Frontal cortex (tissue), 4 donors: ENCODE results near the gene OSBPL1A. TPM values are rescaled to one million over a fixed set of nuclear protein-coding genes. Genes with fewer than 3 reads are reported as not detected.
A peak's percentile ranks its signal among the peaks of the same experiment; 100 is the strongest.

Experiments
- DNase-seq, 2 donors: peaks; one replicate each; pipeline ENCODE4 v3.0.0; 2012; ENCODE audit warnings: low spot score in 2 of 2
- FAIRE-seq: peaks from 2 replicates; lab custom pipeline; 2012; peaks lifted over from hg19 to GRCh38; lab: Jason Lieb, UNC
- total RNA-seq: library from RNA; depleted of rRNA; stranded (reverse); fragments of >200 nt; gene quantifications from one replicate; pipeline ENCODE4 v1.2.3, GENCODE V29; 2014
- donor health status: control.
- donor health status: control.
- donor health status: control.

The OSBPL1A gene
- total RNA-seq, 1 donor from 2014 or later, result 42.8 TPM

DNA sequence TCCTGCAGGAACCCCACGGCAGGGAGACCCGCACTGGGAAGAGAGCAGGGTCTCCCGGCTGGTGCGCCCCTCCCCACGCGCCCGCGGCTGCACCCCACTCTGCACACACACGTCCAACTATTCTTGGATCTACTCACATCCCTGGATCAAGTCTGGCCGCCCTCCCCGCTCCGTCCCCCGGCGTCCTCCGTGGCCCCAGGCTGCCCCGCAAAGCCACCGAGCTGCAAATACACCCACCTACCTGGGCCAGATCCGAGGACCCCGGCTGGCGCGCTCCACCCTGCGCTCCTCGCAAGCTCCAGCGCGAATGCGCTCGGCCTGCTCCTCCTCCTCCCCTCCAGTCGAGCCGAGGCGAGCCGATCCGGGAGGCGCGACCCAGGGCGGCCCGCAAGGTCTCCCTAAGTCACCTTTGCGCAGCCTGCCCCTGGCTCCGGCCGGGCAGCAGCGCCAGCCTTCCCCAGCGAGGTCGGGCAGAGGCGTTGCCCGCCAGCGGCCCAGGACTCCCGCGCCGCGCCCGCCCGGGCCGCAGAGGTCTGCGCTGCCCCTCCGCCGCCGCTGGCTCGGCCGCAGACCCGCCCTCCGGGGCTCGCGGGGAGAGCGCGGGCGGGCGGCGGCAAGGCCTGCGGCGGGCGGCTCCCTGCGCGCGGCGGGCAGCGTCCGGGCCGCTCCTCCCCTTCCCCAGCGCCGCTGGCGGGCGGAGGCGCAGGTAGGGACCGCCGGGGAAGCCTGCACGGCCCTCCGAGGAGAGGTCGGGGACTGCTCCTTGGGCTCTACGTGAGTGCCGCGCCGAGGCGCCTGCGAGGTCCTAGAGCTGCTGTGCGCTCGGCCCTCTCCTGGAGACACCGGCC, 126.0 kb downstream of the OSBPL1A start:
- DNase-seq (peak; percentile 60 to 76), FAIRE-seq (no peak)

DNA sequence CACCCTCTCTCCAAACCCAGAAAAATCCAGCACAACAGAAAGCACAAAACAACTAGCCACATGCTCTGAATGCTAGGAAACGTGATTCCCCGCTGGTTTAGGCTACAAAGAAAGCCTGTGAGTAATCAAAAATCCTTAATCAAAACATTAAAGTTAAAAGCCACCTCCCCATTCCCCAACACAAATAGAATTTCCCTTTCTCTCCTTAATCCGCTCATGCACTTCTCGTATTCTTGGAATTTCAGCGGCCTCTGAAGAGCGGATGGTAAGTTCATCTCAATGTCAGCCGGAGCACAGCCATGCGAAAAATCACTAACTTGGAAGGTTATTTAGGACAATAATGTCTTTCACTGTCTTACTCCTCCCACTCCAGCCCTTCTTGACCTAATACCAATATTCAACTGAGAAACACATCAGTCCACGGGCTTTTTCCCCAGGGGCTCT, 126.7 kb downstream of the OSBPL1A start:
- peak; percentile 29 to 64 for DNase-seq
- no peak for FAIRE-seq

DNA sequence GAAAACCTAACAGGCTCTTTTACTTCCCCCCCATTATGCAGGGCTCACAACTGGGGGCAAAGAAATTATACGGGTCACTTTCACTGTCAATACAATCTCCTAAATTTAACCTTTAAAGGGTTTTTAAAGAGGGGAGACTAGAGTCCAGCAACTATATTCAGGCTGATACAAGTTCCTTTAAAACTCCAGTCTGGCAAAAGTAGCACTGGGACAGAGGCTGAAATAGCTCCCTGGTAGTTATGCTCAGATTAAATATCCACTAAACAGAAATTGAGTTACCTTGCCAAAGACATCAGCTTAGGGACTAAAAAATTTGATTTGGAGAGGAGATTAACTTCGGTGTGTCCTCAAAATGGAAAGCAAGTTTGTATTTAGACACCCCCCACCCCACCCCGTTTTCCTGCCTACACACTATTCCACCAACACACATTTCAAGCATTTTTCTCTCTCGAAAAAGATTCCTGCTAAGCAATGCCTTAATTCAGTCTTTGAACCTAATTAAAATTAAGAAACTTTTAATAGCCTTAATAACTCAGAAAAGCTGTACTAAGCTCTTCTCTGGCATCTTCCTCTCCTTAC, 127.2 kb downstream of the OSBPL1A start:
- FAIRE-seq (no peak), DNase-seq (no peak)

DNA sequence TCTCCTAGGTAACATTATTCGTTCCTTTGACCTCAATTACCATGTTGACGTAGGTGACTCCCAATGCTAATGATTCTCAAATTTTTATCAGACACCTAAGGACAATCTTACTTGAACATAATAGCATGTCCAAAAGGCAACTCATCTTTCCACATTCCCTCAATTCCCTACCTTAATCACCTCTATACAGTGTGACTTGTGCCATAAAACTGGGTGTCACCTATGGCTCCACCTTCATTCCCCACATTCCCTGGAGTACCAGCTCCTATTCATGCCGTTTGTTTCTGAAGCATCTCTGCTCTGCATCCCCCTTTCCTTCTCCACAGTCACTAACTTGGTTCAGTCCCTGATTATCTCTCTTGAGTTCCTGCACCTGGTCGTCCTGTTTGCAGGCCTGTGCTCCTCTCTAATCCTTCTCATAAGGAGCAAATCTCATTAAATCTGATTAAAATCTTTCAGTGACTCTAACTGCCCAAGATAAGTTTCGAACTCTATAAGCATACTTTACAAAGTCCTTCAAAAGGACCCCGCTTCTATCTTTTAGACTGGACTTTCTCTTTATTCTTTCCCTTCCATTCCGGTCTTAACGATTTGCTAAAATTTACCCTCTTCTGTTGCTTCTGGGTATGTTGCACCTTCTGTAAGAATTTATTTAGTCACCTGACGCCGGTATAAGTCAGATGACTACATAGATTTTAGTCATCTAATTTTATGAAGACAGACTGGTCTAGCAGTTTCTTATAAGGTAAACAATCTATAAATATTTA, 128.7 kb downstream of the OSBPL1A start:
- no peak for DNase-seq
- FAIRE-seq, result no peak

- DNase-seq (no peak), FAIRE-seq (no peak)
Observed at GRCh38 chr18:24267878-24268277, 129.7 kb downstream of the OSBPL1A start.

DNA sequence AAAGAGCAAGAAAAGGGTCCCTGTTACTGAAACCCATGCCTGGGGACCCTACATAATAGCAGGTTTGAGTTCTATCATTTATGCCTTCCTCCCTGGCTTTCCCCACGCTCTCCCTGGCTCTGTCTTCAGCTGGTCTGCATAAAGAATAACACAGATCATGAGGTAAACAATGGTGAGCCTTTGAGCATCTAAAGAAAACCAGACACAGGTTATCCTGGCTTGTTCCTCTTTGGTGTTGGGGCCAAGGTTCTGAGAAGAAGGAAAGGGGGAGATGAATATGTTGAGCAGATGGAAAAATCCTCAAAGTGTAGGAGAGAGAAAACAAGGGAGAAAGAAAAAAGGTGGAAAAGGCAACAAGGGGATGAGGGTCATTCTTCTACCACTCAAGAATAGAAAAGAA, 131.5 kb downstream of the OSBPL1A start:
- no peak for FAIRE-seq
- DNase-seq, result no peak

DNA sequence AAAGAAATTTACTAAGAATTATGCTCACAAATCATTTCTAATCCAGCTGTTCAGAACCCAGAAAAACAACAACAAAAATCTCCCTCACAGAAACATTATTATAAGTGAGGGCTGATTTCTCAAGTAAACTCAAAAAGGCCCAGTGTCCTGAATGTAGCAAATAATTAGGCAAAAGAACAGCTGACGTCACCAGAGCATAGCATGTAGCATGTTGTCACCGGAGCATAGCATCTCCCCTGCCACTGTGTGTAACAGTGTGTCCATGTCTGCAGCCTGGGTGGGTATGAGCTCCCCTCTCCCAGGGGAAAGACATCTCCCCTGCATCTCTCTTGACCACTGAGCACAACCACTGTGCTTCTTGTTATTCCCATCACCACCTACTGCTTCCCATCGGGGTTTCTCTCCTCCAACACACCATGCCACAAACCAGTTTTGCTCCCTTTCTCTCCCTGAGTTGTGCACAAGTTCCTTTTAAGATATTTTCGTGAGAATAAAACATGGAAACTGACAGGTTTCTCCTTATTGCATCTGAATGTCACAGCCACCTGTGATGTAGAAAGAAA, 132.0 kb downstream of the OSBPL1A start:
- no peak for FAIRE-seq
- no peak for DNase-seq

GRCh38 chr18:24263050-24263449, 134.6 kb downstream of the OSBPL1A start:
- FAIRE-seq (no peak), DNase-seq (no peak)

DNA sequence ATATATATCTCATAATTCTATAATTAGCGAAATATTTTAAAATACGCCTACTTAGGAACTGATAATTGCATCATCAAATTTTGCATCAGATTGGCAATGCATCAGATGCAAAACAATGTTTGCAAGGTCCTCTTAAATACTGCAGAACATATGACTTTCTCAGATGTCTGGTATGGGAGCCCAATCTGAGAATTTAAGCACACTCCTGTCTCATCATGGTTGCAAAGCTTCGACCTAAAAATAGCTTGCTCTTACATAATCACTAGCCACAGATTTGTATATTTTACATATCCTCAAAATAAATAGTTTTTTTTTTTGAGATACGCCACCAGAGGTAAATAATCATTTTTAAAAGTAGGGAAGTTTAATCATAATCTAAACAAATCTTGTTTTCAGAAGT, 135.5 kb downstream of the OSBPL1A start:
- no peak for DNase-seq
- FAIRE-seq, result peak; percentile 55

DNA sequence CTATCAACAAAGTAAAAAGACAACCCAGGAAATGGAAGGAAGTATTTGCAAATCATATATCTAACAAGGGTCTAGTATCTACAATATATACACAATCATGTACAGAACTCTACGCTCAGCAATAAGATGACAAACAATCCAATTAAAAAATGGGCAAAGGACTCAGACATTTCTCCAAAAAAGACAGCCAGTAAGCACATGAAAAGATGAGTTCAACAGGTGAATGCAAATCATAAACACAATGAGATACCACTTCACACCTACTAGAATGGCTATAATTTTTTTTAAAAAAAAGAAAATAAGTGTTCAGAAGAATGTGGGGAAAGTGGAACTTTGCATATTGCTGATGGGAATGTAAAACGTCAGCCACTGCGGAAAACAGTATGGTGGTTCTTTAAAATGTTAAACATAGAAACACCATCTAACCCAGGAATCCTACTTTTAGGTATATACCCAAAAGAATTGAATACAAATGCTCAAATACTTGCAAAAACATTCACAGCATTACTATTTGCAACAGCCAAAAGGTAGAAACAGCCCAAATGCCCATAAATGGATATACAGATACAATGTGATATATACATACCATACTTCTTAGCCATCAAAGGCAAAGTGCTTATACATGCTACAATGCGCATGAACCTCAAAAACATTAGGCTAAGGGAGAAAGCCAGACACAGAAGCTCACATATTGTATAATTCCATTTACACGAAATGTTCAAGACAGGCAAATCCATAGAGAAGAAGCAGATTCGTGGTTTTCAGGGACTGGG, 137.6 kb downstream of the OSBPL1A start:
- DNase-seq (no peak), FAIRE-seq (no peak)

GRCh38 chr18:24254071-24254470, 143.6 kb downstream of the OSBPL1A start:
- no peak for FAIRE-seq
- DNase-seq, result no peak

GRCh38 chr18:24249716-24250115, 147.9 kb downstream of the OSBPL1A start:
- FAIRE-seq, result no peak
- DNase-seq, result no peak

DNA sequence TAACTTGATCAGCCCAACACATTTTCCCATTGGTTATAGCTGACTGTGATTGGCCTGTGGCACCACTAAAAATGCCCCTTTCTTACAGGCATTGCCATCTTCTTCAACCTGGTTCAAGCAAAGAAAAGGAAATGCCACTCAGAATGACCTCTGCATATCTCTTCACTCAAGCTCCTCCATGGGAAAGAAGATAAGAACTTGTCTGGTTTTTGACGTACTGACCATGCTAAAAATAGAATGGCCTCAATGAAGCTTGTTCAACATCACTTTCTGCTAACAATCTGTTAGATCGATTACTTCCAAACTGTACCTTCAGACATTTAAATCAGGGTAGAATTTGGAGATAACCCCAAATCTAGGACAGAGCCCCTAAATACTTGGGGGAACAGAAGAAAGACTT, 149.3 kb downstream of the OSBPL1A start:
- FAIRE-seq (no peak), DNase-seq (no peak)

- DNase-seq (no peak), FAIRE-seq (no peak)
Observed at GRCh38 chr18:24246143-24246542, 151.5 kb downstream of the OSBPL1A start.

DNA sequence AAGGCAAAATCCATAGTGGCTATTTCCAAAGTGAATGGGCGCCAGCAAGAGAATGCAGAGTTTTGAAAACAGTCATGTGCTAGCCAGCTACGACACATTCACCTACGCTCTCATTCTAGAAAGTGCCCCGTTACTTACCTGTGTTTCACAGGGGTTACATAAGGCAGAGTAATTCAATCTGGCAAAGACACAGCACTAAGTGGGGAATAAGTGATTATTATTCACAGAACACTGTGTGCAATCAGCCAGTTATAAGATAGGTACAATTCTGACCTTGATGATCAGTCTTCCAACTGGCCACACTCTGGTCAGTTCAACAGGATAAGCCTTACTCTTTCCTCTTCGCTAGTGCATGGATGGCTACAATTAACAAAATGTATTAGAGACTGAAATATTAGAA, 152.9 kb downstream of the OSBPL1A start:
- no peak for FAIRE-seq
- DNase-seq, result no peak

- FAIRE-seq, result no peak
- no peak for DNase-seq
Observed at GRCh38 chr18:24243677-24244076, 153.9 kb downstream of the OSBPL1A start.

GRCh38 chr18:24239341-24239740, 158.3 kb downstream of the OSBPL1A start:
- no peak for FAIRE-seq
- DNase-seq, result no peak

GRCh38 chr18:24238387-24238786, 159.2 kb downstream of the OSBPL1A start:
- FAIRE-seq, result no peak
- DNase-seq, result no peak

- DNase-seq, result no peak
- no peak for FAIRE-seq
Observed at GRCh38 chr18:24234850-24235418, 162.7 kb downstream of the OSBPL1A start.
